ENCODE data around the gene GPC5.

The GPC5 gene

GRCh38 chr13:92303428-92303827 is 905.0 kb downstream of the GPC5 start:
- no peak for DNase-seq

GRCh38 chr13:92307752-92308151 is 909.3 kb downstream of the GPC5 start:
- DNase-seq = no peak

DNA sequence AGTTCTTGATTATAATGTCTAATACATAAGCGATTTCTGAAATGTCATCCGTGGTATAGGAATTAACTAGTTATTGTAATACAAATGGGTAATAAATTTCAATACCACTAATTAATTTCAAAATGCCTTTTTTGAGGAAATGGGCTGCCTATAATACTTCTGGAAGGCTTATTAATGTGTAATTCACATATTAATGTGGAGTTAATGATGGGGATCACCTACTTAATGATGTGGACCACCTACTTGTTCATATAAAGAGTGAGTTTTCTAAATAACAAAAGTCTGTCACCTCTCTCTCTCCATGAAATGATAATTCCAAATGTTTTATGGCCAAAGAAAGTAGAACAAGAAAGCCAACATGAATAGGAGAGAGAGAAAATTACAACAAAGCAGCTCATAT is 914.4 kb downstream of the GPC5 start:
- no peak for DNase-seq

DNA sequence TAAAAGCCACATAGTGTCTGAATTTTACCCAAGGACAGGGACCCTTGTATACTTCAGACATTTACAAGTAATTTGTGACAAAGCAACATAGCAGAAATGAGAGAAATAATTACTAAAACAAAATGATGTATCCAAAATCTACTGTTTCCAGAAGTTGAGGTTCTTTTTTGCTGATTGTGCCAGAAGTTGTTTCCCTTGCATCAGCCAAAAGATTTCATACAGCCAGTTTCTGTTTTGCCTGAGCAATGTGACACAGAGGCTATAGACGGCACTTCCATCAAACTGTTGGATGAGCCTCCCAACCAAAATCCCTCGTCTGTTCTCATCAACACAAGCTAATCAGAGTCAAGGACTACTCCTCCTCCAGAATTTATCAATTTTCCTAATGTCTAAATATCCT is 915.0 kb downstream of the GPC5 start:
- DNase-seq = no peak

DNA sequence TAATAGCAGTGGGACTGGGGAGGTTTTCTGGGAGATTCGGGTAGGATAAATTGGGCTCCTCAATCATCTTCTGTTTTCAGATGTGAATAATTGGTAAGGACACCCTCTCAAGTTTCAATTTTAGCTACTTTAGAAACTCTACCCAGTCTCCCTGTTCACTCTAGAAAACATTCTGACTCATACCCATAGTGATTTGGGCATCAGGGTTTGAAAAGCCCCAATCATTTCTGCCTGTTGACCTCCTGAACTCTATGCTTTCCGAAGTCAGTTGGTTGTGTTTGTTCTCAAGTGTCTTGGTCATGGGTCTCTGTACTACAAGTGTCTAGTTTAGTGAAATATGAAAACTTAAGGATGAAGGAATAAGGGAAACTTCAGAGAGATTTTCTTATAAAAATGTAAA is 916.8 kb downstream of the GPC5 start:
- DNase-seq = no peak

- no peak for DNase-seq
These were observed 917.6 kb downstream of the GPC5 start for GRCh38 chr13:92316030-92316429.

DNA sequence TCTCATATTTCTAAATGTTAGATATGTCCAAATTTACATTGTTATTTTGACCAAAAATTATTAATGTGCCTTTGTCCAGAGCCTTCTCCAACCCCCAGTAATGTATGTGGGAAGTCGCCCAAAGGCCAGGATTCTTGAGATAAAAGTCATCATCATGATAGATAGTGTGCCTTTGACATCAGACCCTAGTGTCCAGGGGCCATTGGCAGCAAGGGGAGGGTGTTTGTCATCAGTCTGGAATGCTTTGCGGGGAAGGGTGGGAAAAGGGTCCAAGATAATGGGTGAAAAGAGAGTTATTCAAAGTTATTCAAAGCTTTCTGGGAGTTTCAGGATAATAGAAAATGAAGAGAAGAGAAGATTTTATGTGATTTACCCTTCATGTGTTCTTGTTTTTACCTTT is 918.6 kb downstream of the GPC5 start:
- no peak for DNase-seq

- no peak for DNase-seq
These were observed 921.9 kb downstream of the GPC5 start for GRCh38 chr13:92320323-92320722.

DNA sequence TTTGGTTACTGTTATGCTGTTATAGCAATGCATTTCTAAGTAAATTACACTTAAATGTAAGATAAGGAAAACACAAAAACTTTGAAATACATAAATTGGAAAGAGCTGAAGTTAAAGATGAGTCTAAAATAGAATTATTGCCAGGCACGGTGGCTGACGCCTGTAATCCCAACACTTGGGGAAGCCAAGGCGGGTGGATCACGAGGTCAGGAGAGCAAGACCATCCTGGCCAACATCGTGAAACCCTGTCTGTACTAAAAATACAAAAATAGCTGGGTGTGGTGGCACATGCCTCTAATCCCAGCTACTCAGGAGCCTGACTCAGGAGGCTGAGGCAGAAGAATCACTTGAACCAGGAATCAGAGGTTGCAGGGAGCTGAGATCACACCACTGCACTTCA is 922.8 kb downstream of the GPC5 start:
- DNase-seq = no peak

GRCh38 chr13:92345627-92346026 is 947.2 kb downstream of the GPC5 start:
- DNase-seq = no peak

GRCh38 chr13:92346046-92346445 is 947.6 kb downstream of the GPC5 start:
- DNase-seq = no peak

- no peak for DNase-seq
These were observed 956.2 kb downstream of the GPC5 start for GRCh38 chr13:92354583-92354982.

DNA sequence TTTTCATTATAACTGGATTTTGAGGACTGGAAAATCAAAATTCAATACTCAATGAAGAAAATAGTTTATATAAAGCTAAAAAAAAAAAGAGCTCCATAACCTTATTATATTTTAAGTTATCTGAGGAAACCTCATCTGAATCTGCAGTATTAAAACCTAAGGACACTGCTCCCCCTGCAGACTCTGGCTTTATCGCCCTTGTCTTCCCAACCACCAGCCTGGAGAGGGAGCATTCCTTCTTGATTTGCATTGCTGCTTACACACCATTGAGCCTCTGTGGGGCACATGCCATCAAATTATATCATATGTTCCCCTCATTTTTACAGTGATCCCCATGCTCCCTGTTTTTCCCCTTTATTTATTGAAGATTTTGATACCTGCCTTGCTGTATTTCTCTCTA is 956.8 kb downstream of the GPC5 start:
- DNase-seq = peak; percentile 68

DNA sequence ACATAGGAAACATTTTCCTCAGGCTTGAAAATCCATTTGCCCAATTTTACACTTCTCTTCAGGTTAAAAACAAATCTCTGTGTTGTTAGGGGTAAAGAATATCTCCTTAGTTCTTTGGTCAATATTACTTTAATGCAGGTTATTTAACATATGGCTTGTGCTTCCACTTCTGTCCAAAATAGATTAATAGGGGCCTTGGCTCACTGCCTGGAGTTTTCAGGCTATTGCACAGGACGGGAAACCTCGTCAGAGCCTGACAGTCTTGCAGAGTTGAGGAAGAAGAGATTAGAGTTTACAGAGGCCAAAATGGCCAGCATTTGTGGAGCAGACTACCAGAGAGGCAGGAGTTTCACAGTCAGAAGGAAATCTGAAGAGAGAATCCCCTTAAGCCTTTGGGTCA is 964.3 kb downstream of the GPC5 start:
- DNase-seq = peak; percentile 88

DNA sequence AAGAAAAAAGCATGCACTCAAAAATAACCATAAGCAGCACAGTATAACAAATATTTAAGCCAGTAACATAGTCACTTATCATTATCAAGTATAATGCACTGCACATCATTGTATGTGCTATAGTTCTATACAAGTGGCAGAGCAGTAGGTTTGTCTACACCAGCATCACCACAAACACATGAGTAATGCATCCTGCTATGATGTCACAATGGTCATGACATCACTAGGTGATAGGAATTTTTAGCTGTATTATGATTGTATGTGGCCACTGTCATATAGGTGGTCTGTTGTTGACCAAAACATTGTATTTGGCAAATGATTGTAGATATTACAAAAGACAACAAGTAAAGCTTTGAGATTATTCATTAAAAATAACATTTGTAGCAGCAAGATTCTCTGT is 967.5 kb downstream of the GPC5 start:
- DNase-seq = no peak

DNA sequence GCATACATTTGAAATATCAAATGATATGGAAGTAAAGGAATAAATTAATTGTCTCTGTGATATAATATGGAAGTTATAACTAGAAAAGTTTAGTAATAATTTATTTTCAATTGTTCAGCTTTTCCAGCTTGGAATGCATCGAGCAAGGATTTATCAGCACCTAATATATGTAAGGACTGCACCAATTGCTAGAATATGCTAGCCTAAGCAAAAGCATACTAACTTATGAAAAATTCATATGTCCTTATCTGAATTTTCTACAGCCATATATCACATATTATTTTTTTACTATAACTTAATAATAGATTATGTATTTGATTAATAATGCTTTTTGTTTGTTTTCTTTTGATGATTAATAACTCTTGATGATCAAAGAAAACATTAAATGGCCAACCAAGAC is 979.0 kb downstream of the GPC5 start:
- no peak for DNase-seq

- peak; percentile 60 for DNase-seq
These were observed 981.0 kb downstream of the GPC5 start for GRCh38 chr13:92379371-92379770.

- DNase-seq = no peak
These were observed 986.0 kb downstream of the GPC5 start for GRCh38 chr13:92384410-92384809.

DNA sequence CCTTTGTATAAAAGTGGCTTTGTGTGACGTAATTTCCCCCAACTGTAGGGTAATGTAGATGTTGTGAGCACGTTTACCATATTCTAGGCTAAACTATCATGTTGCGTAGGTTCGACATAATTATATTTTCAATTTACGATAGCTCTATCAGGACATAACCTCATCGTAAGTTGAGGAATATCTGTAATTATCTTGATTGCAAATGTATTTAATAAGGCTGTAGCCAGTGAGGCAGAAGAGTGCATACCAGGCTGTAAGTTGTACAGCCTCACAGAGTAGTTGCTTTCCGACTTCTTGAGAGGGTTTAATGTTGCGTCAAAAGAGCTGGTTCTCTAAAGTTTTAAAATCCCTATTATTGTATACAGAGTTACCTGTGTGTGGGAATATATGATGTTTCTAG is 988.8 kb downstream of the GPC5 start:
- DNase-seq = no peak

DNA sequence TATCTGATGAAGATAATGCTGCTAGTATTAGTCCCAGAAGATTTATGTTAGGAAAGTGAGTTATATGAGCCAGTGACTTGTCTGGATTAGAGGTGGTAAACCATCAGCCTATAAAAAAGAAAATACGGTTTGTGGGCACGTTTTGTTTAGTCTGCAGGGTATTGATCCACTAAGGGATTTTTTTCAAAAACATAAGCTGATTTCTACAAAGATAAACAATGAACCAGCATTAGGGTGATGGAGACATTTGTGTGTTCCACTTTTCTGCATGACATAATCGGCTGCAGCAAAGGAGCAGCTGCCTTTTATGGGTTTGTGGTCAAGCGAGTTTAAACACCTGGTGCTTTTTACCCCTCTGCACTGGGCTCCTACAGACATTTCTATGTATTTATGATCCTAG is 991.8 kb downstream of the GPC5 start:
- DNase-seq = peak; percentile 90

- no peak for DNase-seq
These were observed 1005.2 kb downstream of the GPC5 start for GRCh38 chr13:92403606-92404005.

GRCh38 chr13:92407858-92408257 is 1009.4 kb downstream of the GPC5 start:
- no peak for DNase-seq

GRCh38 chr13:92412481-92412880 is 1014.1 kb downstream of the GPC5 start:
- no peak for DNase-seq

GRCh38 chr13:92412996-92413395 is 1014.6 kb downstream of the GPC5 start:
- DNase-seq = no peak

DNA sequence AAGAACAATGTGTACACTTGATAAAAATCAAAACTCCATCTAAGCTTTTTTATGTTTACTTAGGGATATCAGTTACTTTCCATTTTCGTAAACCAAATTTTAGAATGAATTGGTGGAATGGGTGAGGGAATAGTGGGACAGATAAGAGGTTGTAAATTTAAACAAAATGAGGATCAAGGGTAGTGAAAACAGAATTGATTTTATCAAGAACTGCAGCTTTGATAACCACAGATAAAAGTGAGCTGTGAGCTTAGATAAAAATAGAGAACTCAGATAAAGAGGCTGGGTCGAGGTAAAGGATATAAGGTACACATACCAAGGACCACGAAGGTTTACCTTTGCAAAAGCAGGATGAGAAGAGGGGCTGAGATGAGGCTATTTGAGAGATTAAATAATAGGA is 1015.0 kb downstream of the GPC5 start:
- no peak for DNase-seq

DNA sequence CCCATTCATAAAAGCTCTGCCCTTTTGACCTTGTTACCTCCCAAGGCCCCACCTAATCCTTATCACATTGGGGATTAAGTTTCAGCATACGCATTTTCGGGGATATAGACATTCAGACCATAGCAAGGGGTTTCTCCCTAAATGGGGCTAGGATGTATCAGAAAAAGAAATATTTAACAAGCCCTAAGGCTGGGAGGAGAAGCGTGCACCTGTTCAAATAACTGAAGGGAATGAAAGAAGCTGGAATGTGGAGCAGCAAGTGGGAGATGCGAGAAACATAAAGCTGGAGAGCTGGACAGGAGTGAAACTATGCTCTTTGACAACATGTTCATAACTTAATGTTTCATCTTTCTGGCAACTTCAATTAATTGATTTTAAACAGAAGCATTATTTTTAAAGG is 1016.4 kb downstream of the GPC5 start:
- no peak for DNase-seq

Measured in NCI-H82 (cell line).